PC-3 (cell line): ENCODE data around the gene TNS3.

Source experiments
- EZH2 ChIP-seq: fragments of 300-600 bp; sonication (generic); IDR thresholded peaks from one replicate; pipeline ENCODE4 v1.6.1; 2017; ENCODE audit warnings: antibody characterized with exemption, mild to moderate bottlenecking, low read length; ENCODE audit not compliant: unreplicated experiment
- TF ChIP-seq, protein P1 (sequence below): fragments of 300-600 bp; sonication (generic); conservative IDR thresholded peaks from 2 replicates; pipeline ENCODE4 v1.5.1; 2017; ENCODE audit warnings: antibody characterized with exemption, low read depth, mild to moderate bottlenecking, low read length

DNA sequence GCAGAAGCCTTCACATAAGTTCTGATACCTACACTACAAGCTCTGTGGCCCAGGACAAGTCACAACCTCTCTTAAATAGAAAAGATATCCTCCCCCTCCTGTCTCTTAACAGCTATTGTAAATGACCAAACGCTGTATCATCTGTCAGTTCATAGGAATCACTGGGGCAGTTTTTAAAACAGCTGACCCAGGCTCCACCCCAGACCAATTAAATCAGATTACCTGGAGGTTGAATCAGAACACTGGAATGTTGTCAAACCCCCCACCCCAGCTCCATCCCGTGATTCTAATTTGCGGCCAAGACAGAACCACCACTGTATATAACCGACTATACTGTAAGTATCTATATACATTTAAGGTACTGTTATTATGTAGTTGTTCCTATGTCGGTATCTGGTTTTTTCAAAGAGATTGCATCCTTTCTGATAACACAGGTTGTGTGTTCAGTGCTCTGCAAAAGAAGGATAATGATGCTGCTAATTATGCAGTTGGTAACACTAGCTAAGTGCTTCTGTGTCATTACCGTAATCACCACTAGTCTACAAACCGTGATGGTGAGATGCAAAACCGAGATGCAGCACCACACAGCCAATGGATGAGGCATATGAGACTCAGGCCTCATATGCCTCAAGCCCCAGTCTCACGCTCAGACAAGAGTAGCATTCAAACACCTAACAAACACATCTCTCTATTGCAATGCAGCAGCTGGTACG lies 47.4 kb downstream of the TNS3 start:
- TF ChIP-seq, protein P1, sequence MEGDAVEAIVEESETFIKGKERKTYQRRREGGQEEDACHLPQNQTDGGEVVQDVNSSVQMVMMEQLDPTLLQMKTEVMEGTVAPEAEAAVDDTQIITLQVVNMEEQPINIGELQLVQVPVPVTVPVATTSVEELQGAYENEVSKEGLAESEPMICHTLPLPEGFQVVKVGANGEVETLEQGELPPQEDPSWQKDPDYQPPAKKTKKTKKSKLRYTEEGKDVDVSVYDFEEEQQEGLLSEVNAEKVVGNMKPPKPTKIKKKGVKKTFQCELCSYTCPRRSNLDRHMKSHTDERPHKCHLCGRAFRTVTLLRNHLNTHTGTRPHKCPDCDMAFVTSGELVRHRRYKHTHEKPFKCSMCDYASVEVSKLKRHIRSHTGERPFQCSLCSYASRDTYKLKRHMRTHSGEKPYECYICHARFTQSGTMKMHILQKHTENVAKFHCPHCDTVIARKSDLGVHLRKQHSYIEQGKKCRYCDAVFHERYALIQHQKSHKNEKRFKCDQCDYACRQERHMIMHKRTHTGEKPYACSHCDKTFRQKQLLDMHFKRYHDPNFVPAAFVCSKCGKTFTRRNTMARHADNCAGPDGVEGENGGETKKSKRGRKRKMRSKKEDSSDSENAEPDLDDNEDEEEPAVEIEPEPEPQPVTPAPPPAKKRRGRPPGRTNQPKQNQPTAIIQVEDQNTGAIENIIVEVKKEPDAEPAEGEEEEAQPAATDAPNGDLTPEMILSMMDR: peak; percentile 39
- no peak for TF ChIP-seq EZH2
